D341Med (cell line): ENCODE measurements around the gene SSNA1.

Experiments
- DNase-seq: peaks from one replicate; pipeline ENCODE4 v3.0.0; 2012; ENCODE audit warnings: low spot score

The SSNA1 gene

DNA sequence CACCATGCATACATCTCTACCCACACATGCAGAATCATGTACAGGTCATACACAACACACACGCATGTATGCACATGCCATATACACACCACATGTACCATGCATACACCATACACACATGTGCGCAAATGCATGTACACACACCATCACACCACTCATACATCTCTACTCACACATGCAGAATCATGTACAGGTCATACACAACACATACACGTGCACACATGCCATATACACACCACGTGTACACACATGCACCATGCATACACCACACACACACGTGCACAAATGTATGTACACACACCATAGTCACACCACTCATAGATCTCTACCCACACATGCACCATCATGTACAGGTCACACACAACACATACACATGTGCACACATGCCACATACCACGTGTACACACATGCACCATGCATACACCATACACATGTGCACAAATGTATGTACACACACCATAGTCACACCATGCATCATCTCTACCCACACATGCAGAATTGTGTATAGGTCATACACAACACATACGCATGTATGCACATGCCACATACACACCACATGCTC lies 35.6 kb upstream of the SSNA1 start:
- DNase-seq: no peak

DNA sequence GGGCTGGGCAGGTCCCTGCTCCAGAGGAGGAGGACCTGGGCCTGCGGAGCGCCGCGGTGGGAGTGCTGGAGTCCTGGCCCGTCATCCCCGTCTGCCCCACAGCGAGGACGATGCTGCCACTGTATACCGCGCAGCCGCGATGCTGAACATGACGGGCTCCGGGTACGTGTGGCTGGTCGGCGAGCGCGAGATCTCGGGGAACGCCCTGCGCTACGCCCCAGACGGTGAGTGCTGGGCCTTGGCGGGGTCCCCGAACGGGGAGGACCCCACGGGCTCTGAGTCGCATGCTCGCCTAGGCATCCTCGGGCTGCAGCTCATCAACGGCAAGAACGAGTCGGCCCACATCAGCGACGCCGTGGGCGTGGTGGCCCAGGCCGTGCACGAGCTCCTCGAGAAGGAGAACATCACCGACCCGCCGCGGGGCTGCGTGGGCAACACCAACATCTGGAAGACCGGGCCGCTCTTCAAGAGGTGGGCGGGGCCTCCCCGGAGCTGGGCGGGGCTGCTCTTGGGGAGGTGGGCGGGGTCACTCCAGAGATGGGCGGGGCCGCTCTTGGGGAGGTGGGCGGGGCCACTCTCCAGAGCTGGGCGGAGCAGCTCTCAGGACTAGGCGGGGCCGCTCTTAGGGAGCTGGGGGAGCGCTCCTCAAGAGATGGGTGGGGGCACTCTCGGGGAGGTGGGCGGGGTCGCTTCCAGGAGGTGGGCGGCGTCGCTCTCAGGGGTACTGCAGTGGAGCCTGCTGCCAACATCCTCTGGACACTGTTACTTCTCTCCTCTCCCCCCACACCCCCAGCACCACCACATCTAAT lies 31.7 kb upstream of the SSNA1 start:
- DNase-seq: peak; percentile 74

DNA sequence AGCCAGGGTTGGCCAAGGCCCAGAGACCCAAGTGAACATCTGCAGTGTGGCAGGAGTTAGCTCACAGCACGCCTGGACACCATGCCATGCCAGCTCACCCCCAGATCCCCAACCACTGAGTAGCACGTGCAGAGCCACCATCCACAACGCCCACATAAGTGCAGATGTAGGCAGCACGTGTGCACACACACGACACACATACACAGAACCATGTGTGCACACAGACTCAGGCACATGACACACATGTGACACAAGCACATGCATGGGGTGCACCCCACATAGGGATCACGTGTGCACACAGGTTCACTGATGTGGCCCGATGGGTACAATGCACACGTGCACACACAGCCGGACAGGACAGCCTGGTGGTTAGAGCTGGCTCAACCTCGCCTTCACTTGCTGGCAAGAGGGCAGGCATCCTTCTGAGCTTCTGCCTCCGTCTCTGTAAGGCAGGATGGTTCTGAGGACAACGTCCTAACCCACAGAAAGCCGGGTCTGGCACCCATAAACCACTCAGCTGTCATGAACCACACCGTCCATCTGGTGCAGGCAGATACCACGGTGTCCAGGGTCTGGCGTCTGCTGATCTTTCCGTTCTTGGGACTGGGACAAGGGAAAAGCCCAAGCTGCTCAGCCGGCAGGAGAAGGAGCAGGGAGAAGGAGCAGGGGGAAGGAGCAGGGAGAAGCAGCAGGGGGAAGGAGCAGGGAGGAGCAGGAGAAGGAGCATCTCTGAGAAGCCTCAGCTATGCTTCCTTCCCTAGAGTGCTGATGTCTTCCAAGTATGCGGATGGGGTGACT lies 30.7 kb upstream of the SSNA1 start:
- no peak for DNase-seq

GRCh38 chr9:137158625-137159024 lies 29.9 kb upstream of the SSNA1 start:
- DNase-seq: no peak

- DNase-seq: no peak
Measured at GRCh38 chr9:137159105-137160053, 29.1 kb upstream of the SSNA1 start.

DNA sequence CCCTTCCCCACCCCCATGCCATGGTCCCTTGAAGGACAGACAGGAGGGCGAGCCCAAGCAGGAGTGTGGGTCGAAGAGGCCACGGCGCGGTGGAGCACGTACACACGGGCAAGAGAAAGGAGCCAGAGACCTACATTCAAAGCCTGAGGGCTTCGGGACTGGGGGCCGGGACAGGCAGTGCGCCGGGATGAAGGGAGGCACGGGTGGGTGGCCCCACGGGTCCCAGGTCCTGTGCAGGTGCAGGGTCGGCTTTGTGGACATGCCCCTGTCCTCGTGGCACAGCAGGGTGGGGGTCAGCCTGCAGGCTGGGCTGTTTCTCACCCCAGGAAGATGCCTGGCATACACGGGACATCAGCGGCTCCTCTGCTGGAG lies 28.4 kb upstream of the SSNA1 start:
- no peak for DNase-seq

- DNase-seq: no peak
Measured at GRCh38 chr9:137160716-137161557, 27.5 kb upstream of the SSNA1 start.

DNA sequence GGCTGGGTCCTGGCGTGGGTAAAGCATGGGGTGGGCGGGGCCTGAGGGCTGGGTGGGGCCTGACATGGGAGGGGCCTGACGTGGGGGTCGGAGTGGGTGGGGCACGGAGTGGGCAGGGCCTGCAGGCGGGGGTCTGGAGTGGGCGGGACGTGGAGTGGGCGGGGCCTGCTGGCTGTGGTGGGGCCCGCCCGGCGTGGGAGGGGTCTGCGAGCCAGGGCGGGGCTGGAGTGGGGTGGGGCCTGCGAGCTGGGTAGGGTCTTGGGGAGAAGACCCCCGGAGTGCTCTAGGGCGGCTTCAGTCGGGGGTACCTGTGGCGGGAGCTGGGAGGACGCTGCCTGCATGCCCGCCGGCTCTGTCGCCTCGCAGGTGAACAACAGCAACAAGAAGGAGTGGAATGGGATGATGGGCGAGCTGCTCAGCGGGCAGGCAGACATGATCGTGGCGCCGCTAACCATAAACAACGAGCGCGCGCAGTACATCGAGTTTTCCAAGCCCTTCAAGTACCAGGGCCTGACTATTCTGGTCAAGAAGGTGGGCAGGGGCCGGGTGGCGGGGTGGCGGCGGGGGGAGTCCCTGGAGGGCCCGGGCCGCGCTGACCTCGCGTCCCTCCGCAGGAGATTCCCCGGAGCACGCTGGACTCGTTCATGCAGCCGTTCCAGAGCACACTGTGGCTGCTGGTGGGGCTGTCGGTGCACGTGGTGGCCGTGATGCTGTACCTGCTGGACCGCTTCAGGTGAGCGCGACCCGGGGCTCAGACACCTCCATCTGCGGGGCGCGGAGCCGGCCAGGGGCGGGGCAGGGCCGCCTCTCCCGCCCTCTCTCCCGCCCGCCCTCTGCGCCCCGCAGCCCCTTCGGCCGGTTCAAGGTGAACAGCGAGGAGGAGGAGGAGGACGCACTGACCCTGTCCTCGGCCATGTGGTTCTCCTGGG lies 26.7 kb upstream of the SSNA1 start:
- DNase-seq: no peak

GRCh38 chr9:137162505-137163364 lies 25.7 kb upstream of the SSNA1 start:
- no peak for DNase-seq

DNA sequence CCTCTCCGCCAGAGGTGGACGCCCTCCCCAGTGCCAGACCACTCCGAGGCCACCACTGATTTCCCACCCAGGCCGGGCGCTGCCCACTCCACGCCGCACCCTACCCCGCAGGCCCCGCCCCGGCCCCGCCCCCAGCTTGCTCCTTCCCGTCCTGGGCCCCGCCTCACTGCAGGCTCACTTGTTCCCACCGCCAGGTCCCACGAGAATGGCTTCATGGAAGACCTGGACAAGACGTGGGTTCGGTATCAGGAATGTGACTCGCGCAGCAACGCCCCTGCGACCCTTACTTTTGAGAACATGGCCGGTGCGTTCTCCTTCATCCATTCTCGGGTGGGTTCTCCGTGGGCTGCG lies 25.1 kb upstream of the SSNA1 start:
- no peak for DNase-seq

DNA sequence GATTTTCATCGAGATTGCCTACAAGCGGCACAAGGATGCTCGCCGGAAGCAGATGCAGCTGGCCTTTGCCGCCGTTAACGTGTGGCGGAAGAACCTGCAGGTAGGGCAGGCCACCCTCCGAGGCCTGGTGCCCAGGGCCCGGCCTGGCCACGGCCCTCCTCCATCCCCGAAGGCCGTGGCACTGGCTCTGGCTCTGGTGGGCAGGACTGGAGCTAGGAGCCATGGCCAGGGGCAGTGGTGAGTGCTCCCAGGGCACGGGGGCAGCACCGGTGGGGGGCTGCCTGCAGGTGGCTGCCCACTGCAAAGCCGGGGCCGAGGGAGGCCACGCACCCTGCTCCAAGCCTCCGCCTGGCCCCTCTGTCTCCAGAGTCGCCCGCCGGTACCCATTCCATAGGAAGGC lies 24.7 kb upstream of the SSNA1 start:
- DNase-seq: no peak

DNA sequence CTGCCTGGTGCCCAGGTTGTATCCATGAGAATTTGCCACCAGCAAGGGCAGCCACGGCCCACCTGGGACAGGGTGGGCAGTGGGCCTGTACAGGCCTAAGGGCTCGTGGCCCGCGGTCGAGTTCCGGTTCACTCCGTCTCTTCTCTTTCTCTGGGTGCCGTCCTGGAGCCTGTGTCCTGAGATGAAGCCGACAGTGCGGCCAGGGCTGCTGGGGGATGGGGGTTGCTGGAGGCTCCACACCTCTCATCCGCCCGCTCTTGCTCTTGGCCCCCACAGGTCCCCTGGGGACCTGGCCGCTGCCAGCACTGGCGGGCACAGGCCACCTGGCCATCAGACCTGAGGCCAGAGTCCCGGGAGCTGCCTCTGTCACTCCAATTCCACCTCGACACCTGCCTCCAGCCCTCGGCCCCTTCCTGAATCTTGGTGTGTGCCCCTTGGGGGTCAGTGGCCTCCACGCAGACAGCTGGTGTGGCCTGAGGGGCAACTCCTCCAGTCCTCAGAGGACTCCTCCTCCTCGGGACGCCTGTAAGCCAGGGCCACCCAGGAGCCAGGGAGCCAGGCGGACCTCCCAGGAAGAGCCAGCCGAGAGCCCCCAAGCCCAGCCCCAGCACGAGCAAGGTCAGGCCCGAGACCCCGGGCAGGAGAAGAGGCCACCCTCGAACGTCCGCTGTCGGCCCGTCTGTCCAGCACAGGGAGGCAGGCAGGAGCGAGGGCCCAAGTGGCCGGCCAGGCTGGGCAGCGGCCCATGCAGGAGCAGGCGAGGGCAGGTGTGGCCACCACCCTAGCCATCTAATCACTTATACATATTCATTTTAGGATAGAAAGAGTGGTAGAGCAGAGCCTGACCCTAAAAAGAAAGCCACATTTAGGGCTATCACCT lies 23.9 kb upstream of the SSNA1 start:
- DNase-seq: no peak

DNA sequence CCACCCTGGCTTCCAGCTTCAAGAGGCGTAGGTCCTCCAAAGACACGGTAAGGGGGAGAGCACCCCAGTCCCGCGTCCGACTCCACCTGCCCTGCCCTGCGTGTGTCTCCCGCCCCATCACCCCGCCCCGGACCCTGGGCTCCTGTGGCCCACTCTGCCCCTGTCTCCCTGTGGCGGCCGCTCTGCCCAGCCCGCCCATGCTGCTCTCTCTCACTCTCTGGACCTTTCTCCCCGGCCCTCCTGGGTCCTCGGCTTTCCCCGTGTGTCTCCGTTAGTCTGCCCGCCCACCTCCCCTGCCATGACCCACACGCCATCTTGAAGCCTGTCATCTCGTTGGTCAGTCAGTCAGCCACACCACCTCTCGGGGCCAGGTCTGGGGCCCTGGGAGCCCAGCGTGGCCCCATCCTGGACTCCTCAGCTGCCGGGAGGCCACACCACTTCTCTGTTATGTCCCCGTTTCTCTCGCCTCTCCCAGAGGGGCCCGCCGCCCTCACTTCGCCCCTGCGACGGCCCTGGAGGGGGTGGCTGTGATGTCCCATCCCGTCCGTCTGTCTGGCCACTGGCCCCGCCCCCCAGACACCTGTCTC lies 23.1 kb upstream of the SSNA1 start:
- no peak for DNase-seq

GRCh38 chr9:137166380-137167229 lies 21.9 kb upstream of the SSNA1 start:
- no peak for DNase-seq

DNA sequence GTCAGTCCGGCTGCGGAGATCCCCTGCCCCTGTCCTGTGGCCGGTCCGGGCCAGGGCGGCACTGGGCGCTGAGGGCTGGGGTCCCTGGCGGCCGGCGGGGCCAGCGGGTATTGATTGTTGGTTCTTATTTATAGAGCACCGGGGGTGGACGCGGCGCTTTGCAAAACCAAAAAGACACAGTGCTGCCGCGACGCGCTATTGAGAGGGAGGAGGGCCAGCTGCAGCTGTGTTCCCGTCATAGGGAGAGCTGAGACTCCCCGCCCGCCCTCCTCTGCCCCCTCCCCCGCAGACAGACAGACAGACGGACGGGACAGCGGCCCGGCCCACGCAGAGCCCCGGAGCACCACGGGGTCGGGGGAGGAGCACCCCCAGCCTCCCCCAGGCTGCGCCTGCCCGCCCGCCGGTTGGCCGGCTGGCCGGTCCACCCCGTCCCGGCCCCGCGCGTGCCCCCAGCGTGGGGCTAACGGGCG lies 21.2 kb upstream of the SSNA1 start:
- DNase-seq: no peak

GRCh38 chr9:137167747-137168572 lies 20.5 kb upstream of the SSNA1 start:
- DNase-seq: peak; percentile 71
